Fibroblast of villous mesenchyme (primary cell): ENCODE results near the gene PLG. TPM values are rescaled to one million over a fixed set of nuclear protein-coding genes. Genes with fewer than 3 reads are reported as not detected.
"Not testable (repeated sequence)": the region's sequence is repeated elsewhere in the genome, so short reads cannot be mapped to it uniquely, and the experiment has no call there.

Experiments
- DNase-seq: peaks from one replicate; pipeline ENCODE4 v3.0.0-alpha.2; 2010; ENCODE audit warnings: low read depth
- H3K4me3 ChIP-seq: 2 replicates; pipeline ENCODE4 v1.5.1; 2011; ENCODE audit warnings: low read depth, mild to moderate bottlenecking, low read length
- CTCF ChIP-seq: IDR thresholded peaks from 2 replicates; pipeline ENCODE4 v1.5.1; 2012; ENCODE audit warnings: low read depth, mild to moderate bottlenecking, low read length; ENCODE audit not compliant: insufficient read depth
- total RNA-seq: library from RNA; depleted of rRNA; stranded (reverse); fragments of >200 nt; gene quantifications from 2 replicates; pipeline ENCODE4 v1.2.3, GENCODE V29; 2012

The PLG gene
- total RNA-seq, 1 donor = not detected

GRCh38 chr6:160766657-160766988, 64.6 kb downstream of the PLG start:
- no peak for TF ChIP-seq CTCF
- H3K4me3 ChIP-seq = no peak overlapping the region
- DNase-seq = no peak

- TF ChIP-seq CTCF = peak; percentile 67
- DNase-seq = no peak
These were observed 65.1 kb downstream of the PLG start for GRCh38 chr6:160766989-160767646.

GRCh38 chr6:160767647-160768019, 65.6 kb downstream of the PLG start:
- no peak overlapping the region for H3K4me3 ChIP-seq
- no peak for TF ChIP-seq CTCF
- peak; percentile 30 for DNase-seq

More at GRCh38 chr6:160766989-160767646, 65.1 kb downstream of the PLG start:
- peak overlapping the region; percentile 40 for H3K4me3 ChIP-seq

- DNase-seq = no peak
- TF ChIP-seq CTCF = no peak
- no peak overlapping the region for H3K4me3 ChIP-seq
These were observed 66.1 kb downstream of the PLG start for GRCh38 chr6:160768101-160768500.

- no peak overlapping the region for H3K4me3 ChIP-seq
- no peak for DNase-seq
- no peak for TF ChIP-seq CTCF
These were observed 72.4 kb downstream of the PLG start for GRCh38 chr6:160774399-160774798.

- DNase-seq = no peak
- no peak for TF ChIP-seq CTCF
- no peak overlapping the region for H3K4me3 ChIP-seq
These were observed 73.9 kb downstream of the PLG start for GRCh38 chr6:160775792-160776580.

- not testable (repeated sequence) for H3K4me3 ChIP-seq, DNase-seq
These were observed 77.1 kb downstream of the PLG start for GRCh38 chr6:160779095-160779494.

GRCh38 chr6:160780656-160781055, 78.6 kb downstream of the PLG start:
- not testable (repeated sequence) for DNase-seq, H3K4me3 ChIP-seq
